HEK293 (cell line): ENCODE results near the gene GPX4.

Experiments used
- EGR2 ChIP-seq: fragments of 450-650 bp; formaldehyde crosslinking; IDR thresholded peaks from 2 replicates; pipeline ENCODE4 v1.5.1; 2016; ENCODE audit warnings: low read depth, missing biosample characterization, missing genetic modification characterization
- GFI1B ChIP-seq: fragments of 450-650 bp; formaldehyde crosslinking; IDR thresholded peaks from 2 replicates; pipeline ENCODE4 v1.5.1; 2016; ENCODE audit warnings: missing biosample characterization, missing genetic modification characterization
- IKZF3 ChIP-seq: fragments of 450-650 bp; IDR thresholded peaks from 2 replicates; pipeline ENCODE4 v1.5.0; 2018; ENCODE audit warnings: missing biosample characterization, mild to moderate bottlenecking, missing genetic modification characterization, moderate library complexity
- INSM2 ChIP-seq: fragments of 450-650 bp; formaldehyde crosslinking; IDR thresholded peaks from 2 replicates; pipeline ENCODE4 v1.5.1; 2016; ENCODE audit warnings: missing biosample characterization, missing genetic modification characterization
- KLF10 ChIP-seq: fragments of 450-650 bp; IDR thresholded peaks from 2 replicates; pipeline ENCODE4 v1.5.1; 2018; ENCODE audit warnings: missing biosample characterization, mild to moderate bottlenecking, missing genetic modification characterization
- MEIS1 ChIP-seq: sonication (generic); formaldehyde crosslinking; IDR thresholded peaks from 2 replicates; pipeline ENCODE4 v1.8.1; 2022; ENCODE audit warnings: missing genetic modification reagents, mild to moderate bottlenecking, borderline replicate concordance
- PRDM2 ChIP-seq: fragments of 450-650 bp; formaldehyde crosslinking; IDR thresholded peaks from 2 replicates; pipeline ENCODE4 v1.5.1; 2016; ENCODE audit warnings: missing biosample characterization, missing genetic modification characterization, borderline replicate concordance
- PRDM6 ChIP-seq: fragments of 450-650 bp; formaldehyde crosslinking; IDR thresholded peaks from 2 replicates; pipeline ENCODE4 v1.5.1; 2017; ENCODE audit warnings: missing biosample characterization, missing genetic modification characterization
- SALL2 ChIP-seq: fragments of 450-650 bp; formaldehyde crosslinking; IDR thresholded peaks from 2 replicates; pipeline ENCODE4 v1.5.0; 2017; ENCODE audit warnings: missing biosample characterization, mild to moderate bottlenecking, missing genetic modification characterization, borderline replicate concordance
- SCRT1 ChIP-seq: fragments of 450-650 bp; formaldehyde crosslinking; IDR thresholded peaks from 2 replicates; pipeline ENCODE4 v1.5.1; 2016; ENCODE audit warnings: missing biosample characterization, missing genetic modification characterization, borderline replicate concordance
- SETDB1 ChIP-seq: IDR thresholded peaks from one replicate; pipeline ENCODE4 v1.6.1; 2017; ENCODE audit warnings: mild to moderate bottlenecking, low read length, moderate library complexity, mixed read lengths; ENCODE audit not compliant: insufficient read length
- SP3 ChIP-seq: fragments of 450-650 bp; formaldehyde crosslinking; IDR thresholded peaks from 2 replicates; pipeline ENCODE4 v1.5.1; 2016; ENCODE audit warnings: missing biosample characterization, missing genetic modification characterization
- ZBTB1 ChIP-seq: fragments of 450-650 bp; formaldehyde crosslinking; IDR thresholded peaks from 2 replicates; pipeline ENCODE4 v1.5.1; 2016; ENCODE audit warnings: missing biosample characterization, missing genetic modification characterization
- ZBTB11 ChIP-seq: fragments of 450-650 bp; formaldehyde crosslinking; conservative IDR thresholded peaks from 2 replicates; pipeline ENCODE4 v1.5.1; 2016; ENCODE audit warnings: low read depth, missing biosample characterization, missing genetic modification characterization
- ZBTB7A ChIP-seq: fragments of 450-650 bp; formaldehyde crosslinking; IDR thresholded peaks from 2 replicates; pipeline ENCODE4 v1.5.1; 2016; ENCODE audit warnings: low read depth, missing biosample characterization, missing genetic modification characterization
- ZBTB8A ChIP-seq: fragments of 450-650 bp; formaldehyde crosslinking; IDR thresholded peaks from 2 replicates; pipeline ENCODE4 v1.5.1; 2016; ENCODE audit warnings: missing biosample characterization, missing genetic modification characterization
- ZNF121 ChIP-seq: fragments of 450-650 bp; formaldehyde crosslinking; IDR thresholded peaks from 2 replicates; pipeline ENCODE4 v1.5.1; 2016; ENCODE audit warnings: missing biosample characterization, missing genetic modification characterization
- ZNF202 ChIP-seq: fragments of 450-650 bp; formaldehyde crosslinking; IDR thresholded peaks from 2 replicates; pipeline ENCODE4 v1.5.1; 2016; ENCODE audit warnings: missing biosample characterization, missing genetic modification characterization, borderline replicate concordance
- ZNF335 ChIP-seq: fragments of 450-650 bp; formaldehyde crosslinking; conservative IDR thresholded peaks from 2 replicates; pipeline ENCODE4 v1.5.1; 2016; ENCODE audit warnings: missing biosample characterization, missing genetic modification characterization
- ZNF394 ChIP-seq: fragments of 450-650 bp; formaldehyde crosslinking; IDR thresholded peaks from 2 replicates; pipeline ENCODE4 v1.5.1; 2016; ENCODE audit warnings: missing biosample characterization, missing genetic modification characterization, mild to moderate bottlenecking, moderate library complexity, borderline replicate concordance
- ZNF510 ChIP-seq: fragments of 450-650 bp; formaldehyde crosslinking; IDR thresholded peaks from 2 replicates; pipeline ENCODE4 v1.5.1; 2018; ENCODE audit warnings: mild to moderate bottlenecking, missing genetic modification characterization, missing biosample characterization; ENCODE audit not compliant: insufficient replicate concordance
- ZNF529 ChIP-seq: fragments of 450-650 bp; formaldehyde crosslinking; IDR thresholded peaks from 2 replicates; pipeline ENCODE4 v1.5.1; 2017; ENCODE audit warnings: missing genetic modification characterization, missing biosample characterization; ENCODE audit not compliant: insufficient replicate concordance
- ZNF558 ChIP-seq: fragments of 450-650 bp; formaldehyde crosslinking; IDR thresholded peaks from 2 replicates; pipeline ENCODE4 v1.5.1; 2016; ENCODE audit warnings: missing biosample characterization, missing genetic modification characterization
- ZNF585B ChIP-seq: fragments of 450-650 bp; formaldehyde crosslinking; IDR thresholded peaks from 2 replicates; pipeline ENCODE4 v1.5.1; 2016; ENCODE audit warnings: missing biosample characterization, missing genetic modification characterization
- ZNF596 ChIP-seq: fragments of 450-650 bp; IDR thresholded peaks from 2 replicates; pipeline ENCODE4 v1.5.0; 2018; ENCODE audit warnings: missing biosample characterization, mild to moderate bottlenecking, missing genetic modification characterization, moderate library complexity
- ZNF621 ChIP-seq: fragments of 450-650 bp; formaldehyde crosslinking; IDR thresholded peaks from 2 replicates; pipeline ENCODE4 v1.5.1; 2017; ENCODE audit warnings: missing biosample characterization, missing genetic modification characterization
- ZNF777 ChIP-seq: fragments of 450-650 bp; formaldehyde crosslinking; IDR thresholded peaks from 2 replicates; pipeline ENCODE4 v1.5.1; 2017; ENCODE audit warnings: missing biosample characterization, missing genetic modification characterization, borderline replicate concordance

GPX4 gene

GRCh38 chr19:1103708-1104310, at the start of gene GPX4 (continued):
- no peak for TF ChIP-seq ZNF585B (tag by site-specific recombination)
- TF ChIP-seq INSM2: 0 out of 2 replicates have a peak, but pooled peaks have one; percentile 19
- TF ChIP-seq ZBTB8A (tag by site-specific recombination): peak; percentile 91
- no peak for TF ChIP-seq PRDM2 (tag by site-specific recombination)
- TF ChIP-seq SP3 (tag by site-specific recombination): peak; percentile 91
- TF ChIP-seq ZNF558: no peak
- TF ChIP-seq EGR2 (tag by site-specific recombination): no peak
- no peak; the same call in 1 of the 2 replicates for TF ChIP-seq ZNF596
- TF ChIP-seq GFI1B: no peak
- no peak for TF ChIP-seq ZNF777
- TF ChIP-seq ZBTB11 (tag by site-specific recombination): no peak
- peak; percentile 82; the same call in 1 of the 2 replicates for TF ChIP-seq ZBTB7A (tag by site-specific recombination)
- no peak for TF ChIP-seq ZBTB1
- no peak for TF ChIP-seq SETDB1
- TF ChIP-seq ZNF621 (tag by site-specific recombination): no peak
- TF ChIP-seq ZNF394 (tag by site-specific recombination): no peak
- no peak for TF ChIP-seq ZNF510 (tag by site-specific recombination)
- no peak for TF ChIP-seq MEIS1 (CRISPR knock-in tag)
- TF ChIP-seq ZNF529 (tag by site-specific recombination): no peak
- TF ChIP-seq SCRT1 (tag by site-specific recombination): no peak
- TF ChIP-seq ZNF335: peak; percentile 58
- no peak for TF ChIP-seq ZNF202 (tag by site-specific recombination)
- no peak for TF ChIP-seq IKZF3 (tag by site-specific recombination)
- no peak for TF ChIP-seq SALL2 (tag by site-specific recombination)
- no peak for TF ChIP-seq PRDM6
- peak; percentile 73 for TF ChIP-seq KLF10 (tag by site-specific recombination)
- TF ChIP-seq ZNF121 (tag by site-specific recombination): no peak
